ENCODE results near the gene WDR86.

The WDR86 gene

GRCh38 chr7:151456276-151456675 lies 46.4 kb upstream of the WDR86 start:
- Histone ChIP-seq H3K4me2 (ENCODE audit: low read depth, low read length) (no peak overlapping the region), H3K9me2 (replicated peaks; ENCODE audit: insufficient read depth, low read length) (no peaks in the 10 kb centered on the region), H3K4me3 (ENCODE audit: low read length) (no peak overlapping the region), H3K36me3 (replicated peaks; ENCODE audit: insufficient read depth, low read length) (no peaks in the 10 kb centered on the region), H3K9me3 (replicated peaks; ENCODE audit: insufficient read depth, low read length) (no peaks in the 10 kb centered on the region), H3F3A (ENCODE audit: insufficient read depth, low read length) (no peaks in the 10 kb centered on the region), H3K9ac (ENCODE audit: low read length) (no peak overlapping the region), H4K20me1 (ENCODE audit: insufficient read depth, low read length) (no peaks in the 10 kb centered on the region), H3K27ac (ENCODE audit: low read length) (no peak overlapping the region), H2AFZ (ENCODE audit: low read length) (no peak overlapping the region), H3K27me3 (replicated peaks; ENCODE audit: insufficient read depth, low read length) (peaks cover 9% of the 10 kb centered on the region; the same call in 1 of the 2 replicates), H3K4me1 (ENCODE audit: low read length) (no peaks in the 10 kb centered on the region), H3K79me2 (ENCODE audit: low read length) (no peaks in the 10 kb centered on the region)
- TF ChIP-seq CTCF (IDR thresholded peaks at IDR 0.05; ENCODE audit: low read length): no peak
- TF ChIP-seq EZH2 (optimal IDR thresholded peaks at IDR 0.05; ENCODE audit: low read depth, low read length): no peak
- TF ChIP-seq EZH2phosphoT487 (IDR thresholded peaks at IDR 0.05; ENCODE audit: low read length): no peak
- no peak for DNase-seq

GRCh38 chr7:151455690-151456089 lies 45.9 kb upstream of the WDR86 start:
- H3F3A ChIP-seq (ENCODE audit: insufficient read depth, low read length): no peaks in the 10 kb centered on the region
- no peak overlapping the region for H3K27ac ChIP-seq (ENCODE audit: low read length)
- H3K79me2 ChIP-seq (ENCODE audit: low read length): no peaks in the 10 kb centered on the region
- H2AFZ ChIP-seq (ENCODE audit: low read length): no peak overlapping the region
- no peak overlapping the region for H3K4me3 ChIP-seq (ENCODE audit: low read length)
- no peaks in the 10 kb centered on the region for H3K36me3 ChIP-seq (replicated peaks; ENCODE audit: insufficient read depth, low read length)
- H3K27me3 ChIP-seq (replicated peaks; ENCODE audit: insufficient read depth, low read length): peaks cover 15% of the 10 kb centered on the region; the same call in 1 of the 2 replicates
- H3K9ac ChIP-seq (ENCODE audit: low read length): no peak overlapping the region
- no peaks in the 10 kb centered on the region for H3K9me2 ChIP-seq (replicated peaks; ENCODE audit: insufficient read depth, low read length)
- TF ChIP-seq CTCF (IDR thresholded peaks at IDR 0.05; ENCODE audit: low read length): no peak
- TF ChIP-seq EZH2phosphoT487 (IDR thresholded peaks at IDR 0.05; ENCODE audit: low read length): no peak
- TF ChIP-seq EZH2 (optimal IDR thresholded peaks at IDR 0.05; ENCODE audit: low read depth, low read length): no peak
- no peaks in the 10 kb centered on the region for H3K4me1 ChIP-seq (ENCODE audit: low read length)
- H3K4me2 ChIP-seq (ENCODE audit: low read depth, low read length): no peak overlapping the region
- no peaks in the 10 kb centered on the region for H3K9me3 ChIP-seq (replicated peaks; ENCODE audit: insufficient read depth, low read length)
- no peaks in the 10 kb centered on the region for H4K20me1 ChIP-seq (ENCODE audit: insufficient read depth, low read length)
- DNase-seq: no peak

GRCh38 chr7:151454932-151455530 lies 45.2 kb upstream of the WDR86 start:
- no peak overlapping the region for H3K9ac ChIP-seq (ENCODE audit: low read length)
- H3K36me3 ChIP-seq (replicated peaks; ENCODE audit: insufficient read depth, low read length): no peaks in the 10 kb centered on the region
- H4K20me1 ChIP-seq (ENCODE audit: insufficient read depth, low read length): no peaks in the 10 kb centered on the region
- no peaks in the 10 kb centered on the region for H3K4me1 ChIP-seq (ENCODE audit: low read length)
- H3K27ac ChIP-seq (ENCODE audit: low read length): no peak overlapping the region
- DNase-seq: no peak
- no peaks in the 10 kb centered on the region for H3F3A ChIP-seq (ENCODE audit: insufficient read depth, low read length)
- no peak overlapping the region for H2AFZ ChIP-seq (ENCODE audit: low read length)
- no peaks in the 10 kb centered on the region for H3K79me2 ChIP-seq (ENCODE audit: low read length)
- no peaks in the 10 kb centered on the region for H3K9me3 ChIP-seq (replicated peaks; ENCODE audit: insufficient read depth, low read length)
- H3K4me2 ChIP-seq (ENCODE audit: low read depth, low read length): no peak overlapping the region
- no peak overlapping the region for H3K4me3 ChIP-seq (ENCODE audit: low read length)
- peaks cover 16% of the 10 kb centered on the region; the same call in 1 of the 2 replicates for H3K27me3 ChIP-seq (replicated peaks; ENCODE audit: insufficient read depth, low read length)
- TF ChIP-seq EZH2phosphoT487 (IDR thresholded peaks at IDR 0.05; ENCODE audit: low read length) (no peak), EZH2 (optimal IDR thresholded peaks at IDR 0.05; ENCODE audit: low read depth, low read length) (no peak), CTCF (IDR thresholded peaks at IDR 0.05; ENCODE audit: low read length) (no peak)
- H3K9me2 ChIP-seq (replicated peaks; ENCODE audit: insufficient read depth, low read length): no peaks in the 10 kb centered on the region

Data from MM.1S (cell line).